ENCODE data around the gene RPS3A. TPM values are rescaled to one million over a fixed set of nuclear protein-coding genes. Genes with fewer than 3 reads are reported as not detected.

Gene RPS3A
- total and polyA plus RNA-seq, 2 of the 13 experiments (the other 11 are each of a cell fraction or from before 2014, with no cell fraction given), result 3,332 to 3,626 TPM

- TF ChIP-seq CSRNP2 (CRISPR knock-in tag; conservative IDR thresholded peaks at IDR 0.05; ENCODE audit: low read depth), result no peak
- peak; percentile 83 for TF ChIP-seq ZNF616 (CRISPR knock-in tag; IDR thresholded peaks at IDR 0.05; ENCODE audit: low read depth)
- no peak for TF ChIP-seq EEA1 (CRISPR knock-in tag; IDR thresholded peaks at IDR 0.05; ENCODE audit: borderline replicate concordance)
- TF ChIP-seq NCOA5 (CRISPR knock-in tag; IDR thresholded peaks at IDR 0.05), result peak; percentile 93; the same call in 1 of the 2 replicates
- no peak for TF ChIP-seq MBD4 (IDR thresholded peaks at IDR 0.05; ENCODE audit: borderline replicate concordance, low read length)
- peak; percentile 31; the same call in 1 of the 2 replicates for TF ChIP-seq TIGD3 (CRISPR knock-in tag; IDR thresholded peaks at IDR 0.05; ENCODE audit: borderline replicate concordance)
- no peak for TF ChIP-seq SP140L (CRISPR knock-in tag; IDR thresholded peaks at IDR 0.05; ENCODE audit: borderline replicate concordance)
- TF ChIP-seq KIAA2018 (CRISPR knock-in tag; IDR thresholded peaks at IDR 0.05; ENCODE audit: borderline replicate concordance), result no peak
- TF ChIP-seq DNMT1 (CRISPR knock-in tag; IDR thresholded peaks at IDR 0.05), result no peak
- TF ChIP-seq ZNF160 (CRISPR knock-in tag; IDR thresholded peaks at IDR 0.05), result peak; percentile 87
- no peak for TF ChIP-seq ZNF282 (IDR thresholded peaks at IDR 0.05; ENCODE audit: partially characterized antibody)
- TF ChIP-seq SALL2 (CRISPR knock-in tag; IDR thresholded peaks at IDR 0.05), result peak; percentile 98
- no peak for TF ChIP-seq PRPF4 (IDR thresholded peaks at IDR 0.05; ENCODE audit: low read depth, low read length, poor library complexity, severe bottlenecking)
- TF ChIP-seq MAFF (IDR thresholded peaks at IDR 0.05; ENCODE audit: low read depth, low read length), result peak; percentile 1; the same call in 1 of the 2 replicates
- no peak; the same call in 1 of the 2 replicates for TF ChIP-seq SIX4 (CRISPR knock-in tag; IDR thresholded peaks at IDR 0.05)
- TF ChIP-seq HIVEP1 (CRISPR knock-in tag; IDR thresholded peaks at IDR 0.05), result peak; percentile 89
Observed at GRCh38 chr4:151099229-151099975, at the start of gene RPS3A (continued).
